Dermis microvascular lymphatic vessel endothelial cell (primary cell): Measurements from ENCODE around the gene PLA2G12A. TPM values are rescaled to one million over a fixed set of nuclear protein-coding genes. Genes with fewer than 3 reads are reported as not detected.
"Not testable (repeated sequence)": the region's sequence is repeated elsewhere in the genome, so short reads cannot be mapped to it uniquely, and the experiment has no call there.

Source experiments
- DNase-seq, 2 donors: peaks; one replicate each; pipeline versions ENCODE4 v3.0.0 to v3.0.0-alpha.2; 2010; ENCODE audit warnings: low read depth in 2 of 2
- total RNA-seq: library from RNA; depleted of rRNA; stranded (reverse); fragments of >200 nt; gene quantifications from 2 replicates; pipeline ENCODE4 v1.2.1, GENCODE V29; 2014

Gene PLA2G12A
- total RNA-seq, 1 donor from 2014 or later, result 5.8 TPM

GRCh38 chr4:109678925-109679324 lies 50.9 kb downstream of the PLA2G12A start:
- not testable (repeated sequence) for DNase-seq

- not testable (repeated sequence) for DNase-seq
Observed at GRCh38 chr4:109678472-109678871, 51.4 kb downstream of the PLA2G12A start.

- no peak for DNase-seq
Observed at GRCh38 chr4:109676886-109677285, 53.0 kb downstream of the PLA2G12A start.

GRCh38 chr4:109675843-109676242 lies 54.0 kb downstream of the PLA2G12A start:
- no peak for DNase-seq

- DNase-seq, result no peak
Observed at GRCh38 chr4:109675181-109675580, 54.7 kb downstream of the PLA2G12A start.

GRCh38 chr4:109673303-109673702 lies 56.6 kb downstream of the PLA2G12A start:
- no peak for DNase-seq

- DNase-seq, result no peak
Observed at GRCh38 chr4:109672169-109672930, 57.5 kb downstream of the PLA2G12A start.

GRCh38 chr4:109671350-109671749 lies 58.5 kb downstream of the PLA2G12A start:
- no peak for DNase-seq

GRCh38 chr4:109665783-109666485 lies 63.9 kb downstream of the PLA2G12A start:
- peak; percentile 16 to 17 for DNase-seq

- DNase-seq, result no peak
Observed at GRCh38 chr4:109662771-109663170, 67.1 kb downstream of the PLA2G12A start.

GRCh38 chr4:109662116-109662515 lies 67.8 kb downstream of the PLA2G12A start:
- no peak for DNase-seq

Other genes starting within 250 kb of the PLA2G12A start
- gene MCUB, start 169.8 kb downstream of the PLA2G12A start, total RNA-seq, result 36.5 and 54.3 TPM in 2 replicates
- gene CASP6, start 26.6 kb downstream of the PLA2G12A start, total RNA-seq, result 45.3 and 47.9 TPM in 2 replicates
- 23.4 and 59.7 TPM in 2 replicates for gene CFI, start 71.9 kb upstream of the PLA2G12A start, total RNA-seq
- 2.5 and 3.2 TPM in 2 replicates for gene GAR1, start 85.7 kb upstream of the PLA2G12A start, total RNA-seq
- 0.13 TPM in 1 of 2 replicates, not detected in the other for gene RRH, start 97.9 kb upstream of the PLA2G12A start, total RNA-seq
- gene LRIT3, start 118.0 kb upstream of the PLA2G12A start, total RNA-seq, result under 0.01 TPM in 2 replicates
- under 0.01 and 0.13 TPM in 2 replicates for gene EGF, start 182.8 kb upstream of the PLA2G12A start, total RNA-seq